Measurements from ENCODE around the gene HGFAC. TPM values are rescaled to one million over a fixed set of nuclear protein-coding genes. Genes with fewer than 3 reads are reported as not detected.

HGFAC gene
- total RNA-seq, 1 experiment from 2014 or later, result 0.20 TPM

- Mint-ChIP-seq H3K36me3 (no peaks in the 10 kb centered on the region), H3K27me3 (ENCODE audit: low read depth) (no peaks in the 10 kb centered on the region), H3K4me1 (no peaks in the 10 kb centered on the region), H3K27ac (peak overlapping the region; percentile 58; the same call in 1 of the 2 replicates), H3K4me3 (no peak overlapping the region), H3K9me3 (no peaks in the 10 kb centered on the region)
- CTCF ChIA-PET, result interaction anchor here (0.6 to 2.0 kb wide), 4 partner anchors 11 to 106 kb away, joined by 3 to 5 read pairs (median 4); no protein-coding TSS in a partner anchor
- ATAC-seq, result no peak
- DNase-seq (ENCODE audit: low spot score), result no peak
- TF ChIP-seq NR1H2 (CRISPR knock-in tag; IDR thresholded peaks at IDR 0.05), result no peak
- TF ChIP-seq ZNF416 (CRISPR knock-in tag; IDR thresholded peaks at IDR 0.05), result no peak
- TF ChIP-seq USF1 (CRISPR knock-in tag; IDR thresholded peaks at IDR 0.05), result no peak
- TF ChIP-seq, protein P1, sequence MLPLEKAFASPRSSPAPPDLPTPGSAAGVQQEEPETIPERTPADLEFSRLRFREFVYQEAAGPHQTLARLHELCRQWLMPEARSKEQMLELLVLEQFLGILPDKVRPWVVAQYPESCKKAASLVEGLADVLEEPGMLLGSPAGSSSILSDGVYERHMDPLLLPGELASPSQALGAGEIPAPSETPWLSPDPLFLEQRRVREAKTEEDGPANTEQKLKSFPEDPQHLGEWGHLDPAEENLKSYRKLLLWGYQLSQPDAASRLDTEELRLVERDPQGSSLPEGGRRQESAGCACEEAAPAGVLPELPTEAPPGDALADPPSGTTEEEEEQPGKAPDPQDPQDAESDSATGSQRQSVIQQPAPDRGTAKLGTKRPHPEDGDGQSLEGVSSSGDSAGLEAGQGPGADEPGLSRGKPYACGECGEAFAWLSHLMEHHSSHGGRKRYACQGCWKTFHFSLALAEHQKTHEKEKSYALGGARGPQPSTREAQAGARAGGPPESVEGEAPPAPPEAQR (CRISPR knock-in tag; IDR thresholded peaks at IDR 0.05), result no peak
- no peak for TF ChIP-seq ZBTB21 (CRISPR knock-in tag; IDR thresholded peaks at IDR 0.05; ENCODE audit: borderline replicate concordance)
- no peak for TF ChIP-seq ZNF138 (CRISPR knock-in tag; conservative IDR thresholded peaks at IDR 0.05)
- no peak for TF ChIP-seq E2F1 (CRISPR knock-in tag; IDR thresholded peaks at IDR 0.05)
- TF ChIP-seq KAT7 (CRISPR knock-in tag; IDR thresholded peaks at IDR 0.05; ENCODE audit: borderline replicate concordance), result no peak
- TF ChIP-seq EMX1 (CRISPR knock-in tag; IDR thresholded peaks at IDR 0.05), result no peak
- TF ChIP-seq ZBTB43 (CRISPR knock-in tag; IDR thresholded peaks at IDR 0.05), result no peak
- TF ChIP-seq ZNF219 (CRISPR knock-in tag; IDR thresholded peaks at IDR 0.05; ENCODE audit: borderline replicate concordance), result no peak
- TF ChIP-seq, protein P2, sequence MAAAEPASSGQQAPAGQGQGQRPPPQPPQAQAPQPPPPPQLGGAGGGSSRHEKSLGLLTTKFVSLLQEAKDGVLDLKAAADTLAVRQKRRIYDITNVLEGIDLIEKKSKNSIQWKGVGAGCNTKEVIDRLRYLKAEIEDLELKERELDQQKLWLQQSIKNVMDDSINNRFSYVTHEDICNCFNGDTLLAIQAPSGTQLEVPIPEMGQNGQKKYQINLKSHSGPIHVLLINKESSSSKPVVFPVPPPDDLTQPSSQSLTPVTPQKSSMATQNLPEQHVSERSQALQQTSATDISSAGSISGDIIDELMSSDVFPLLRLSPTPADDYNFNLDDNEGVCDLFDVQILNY (CRISPR knock-in tag; IDR thresholded peaks at IDR 0.05), result no peak
- TF ChIP-seq ETV6 (CRISPR knock-in tag; IDR thresholded peaks at IDR 0.05), result no peak
- POLR2A ChIA-PET, result no interaction called here
Observed at GRCh38 chr4:3429651-3430050, 12.1 kb upstream of the HGFAC start.

- CTCF ChIA-PET, result interaction anchor here (0.8 to 1.2 kb wide), 2 partner anchors 50 to 84 kb away, joined by 3 to 5 read pairs; no protein-coding TSS in a partner anchor
- POLR2A ChIA-PET, result no interaction called here
- no peak for TF ChIP-seq E2F1 (CRISPR knock-in tag; IDR thresholded peaks at IDR 0.05)
- no peaks in the 10 kb centered on the region for H3K27me3 Mint-ChIP-seq (ENCODE audit: low read depth)
- no peak overlapping the region for H3K4me3 Mint-ChIP-seq
- H3K9me3 Mint-ChIP-seq, result no peaks in the 10 kb centered on the region
- DNase-seq (ENCODE audit: low spot score), result no peak
- H3K36me3 Mint-ChIP-seq, result no peaks in the 10 kb centered on the region
- H3K4me1 Mint-ChIP-seq, result no peaks in the 10 kb centered on the region
- no peak overlapping the region for H3K27ac Mint-ChIP-seq
- ATAC-seq, result no peak
Observed at GRCh38 chr4:3430524-3430923, 11.2 kb upstream of the HGFAC start.

DNA sequence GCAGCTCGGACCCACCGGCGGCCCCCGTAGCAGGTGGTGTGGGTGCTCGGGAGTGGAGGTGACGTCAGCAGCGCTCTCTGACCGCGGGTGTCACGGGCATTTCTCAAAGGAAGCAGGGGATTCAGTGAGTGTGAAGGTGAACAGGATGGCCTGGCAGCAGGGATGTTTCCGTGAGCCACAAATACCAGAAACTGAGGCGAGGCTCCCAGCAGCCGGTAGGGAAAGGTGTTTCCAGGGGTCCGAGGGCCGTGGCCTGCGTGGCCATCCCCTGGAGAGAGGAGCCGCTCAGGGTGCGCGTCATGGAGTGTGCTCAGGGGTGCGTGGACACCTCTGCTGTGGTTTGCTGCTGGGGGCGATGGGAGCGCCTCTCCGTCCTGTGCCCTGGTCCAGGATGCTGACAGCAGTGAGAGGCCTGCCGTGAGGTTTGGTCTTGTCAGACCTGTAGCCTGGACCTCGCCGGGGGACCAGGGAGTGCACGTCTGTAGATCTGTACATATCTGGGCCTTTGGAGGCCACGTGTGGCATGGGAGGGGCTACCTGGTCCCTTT is 10.2 kb upstream of the HGFAC start:
- H3K27me3 Mint-ChIP-seq (ENCODE audit: low read depth), result no peaks in the 10 kb centered on the region
- H3K36me3 Mint-ChIP-seq, result no peaks in the 10 kb centered on the region
- H3K4me1 Mint-ChIP-seq, result no peaks in the 10 kb centered on the region
- no peaks in the 10 kb centered on the region for H3K9me3 Mint-ChIP-seq
- H3K4me3 Mint-ChIP-seq, result no peak overlapping the region
- no peak for DNase-seq (ENCODE audit: low spot score)
- H3K27ac Mint-ChIP-seq, result no peak overlapping the region
- ChIA-PET CTCF (interaction anchor here (1.0 to 1.6 kb wide), 2 partner anchors 49 to 113 kb away, joined by 3 to 5 read pairs; no protein-coding TSS in a partner anchor), POLR2A (no interaction called here)
- ATAC-seq, result no peak
- TF ChIP-seq ZNF317 (CRISPR knock-in tag; IDR thresholded peaks at IDR 0.05; ENCODE audit: borderline replicate concordance, low read depth), result no peak
- TF ChIP-seq TEAD4 (CRISPR knock-in tag; IDR thresholded peaks at IDR 0.05), result no peak
- no peak for TF ChIP-seq ZNF671 (CRISPR knock-in tag; IDR thresholded peaks at IDR 0.05)
- no peak for TF ChIP-seq ZNF532 (CRISPR knock-in tag; IDR thresholded peaks at IDR 0.05; ENCODE audit: borderline replicate concordance)
- no peak for TF ChIP-seq CREM (CRISPR knock-in tag; IDR thresholded peaks at IDR 0.05)

All from WTC11 (cell line).